ENCODE data around the gene CTNNA2. TPM values are rescaled to one million over a fixed set of nuclear protein-coding genes. Genes with fewer than 3 reads are reported as not detected.

The CTNNA2 gene
- total and polyA plus RNA-seq, 2 of the 8 experiments (the other 6 are each of a cell fraction or from before 2014, with no cell fraction given) = 3.9 to 9.0 TPM

DNA sequence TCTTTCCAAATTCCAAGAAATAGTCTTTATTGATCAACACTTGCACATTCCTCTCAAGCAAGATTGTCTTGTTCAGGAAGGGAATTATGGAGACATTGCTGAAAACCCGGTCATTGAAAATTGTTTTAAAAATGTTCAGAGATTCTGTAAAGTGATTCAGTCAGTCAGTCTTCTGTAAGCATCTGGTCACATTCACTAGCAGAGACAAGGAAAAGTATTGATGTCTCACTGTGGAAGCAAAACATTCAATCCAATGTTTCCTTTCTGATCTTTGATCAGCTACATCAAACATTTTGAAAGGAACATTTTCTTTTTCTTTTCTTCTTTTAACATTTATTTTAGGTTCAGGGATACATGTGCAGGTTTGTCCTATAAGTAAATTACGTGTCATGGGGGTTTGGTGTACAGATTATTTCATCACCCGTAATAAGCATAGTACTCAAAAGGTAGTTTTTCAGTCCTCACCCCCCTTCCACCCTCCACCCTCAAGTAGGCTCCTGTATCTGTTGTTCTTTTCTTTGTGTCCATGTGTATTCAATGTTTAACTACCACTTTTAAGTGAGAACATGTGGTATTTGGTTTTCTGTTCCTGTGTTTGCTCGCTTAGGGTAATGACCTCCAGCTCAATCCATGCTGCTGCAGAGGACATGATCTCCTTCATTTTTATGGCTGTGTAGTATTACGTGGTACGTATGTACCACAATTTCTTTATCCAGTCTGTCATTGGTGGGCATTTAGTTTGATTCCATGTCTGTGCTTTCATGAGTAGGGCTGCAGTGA lies 61.2 kb downstream of the CTNNA2 start:
- Histone ChIP-seq H3K4ac (replicated peaks; ENCODE audit: insufficient read length, low read depth, low read length) (no peak overlapping the region), H4K20me1 (replicated peaks in 1 of 2; ENCODE audit: control insufficient read depth in 1 of 2, insufficient read depth in 2 of 2, low read length in 2 of 2) (no peaks in the 10 kb centered on the region), H3K9ac (replicated peaks in 1 of 4; ENCODE audit: extremely low read depth in 1 of 4, low read depth in 3 of 4, low read length in 3 of 4) (no peak overlapping the region), H3K27me3 (replicated peaks in 1 of 4; ENCODE audit: control insufficient read depth in 3 of 4, extremely low read depth in 1 of 4, insufficient read depth in 3 of 4, low read length in 3 of 4) (no peaks in the 10 kb centered on the region), H3K18ac (ENCODE audit: extremely low read depth, low read length) (no peak overlapping the region), H2BK5ac (ENCODE audit: low read depth, low read length) (no peak overlapping the region), H3K4me1 (replicated peaks in 1 of 4; ENCODE audit: control insufficient read depth in 3 of 4, insufficient read depth in 4 of 4, low read length in 3 of 4) (no peaks in the 10 kb centered on the region), H3K79me2 (ENCODE audit: control insufficient read depth in 1 of 2, insufficient read depth in 2 of 2, low read length in 2 of 2) (no peaks in the 10 kb centered on the region), H4K8ac (ENCODE audit: extremely low read depth, insufficient read depth, low read length) (no peak overlapping the region), H4K5ac (ENCODE audit: insufficient read length, low read depth, low read length) (no peak overlapping the region), H2BK20ac (ENCODE audit: low read length) (no peak overlapping the region), H3K27ac (ENCODE audit: low read depth, low read length) (no peak overlapping the region), H2BK120ac (replicated peaks; ENCODE audit: low read depth, low read length) (no peak overlapping the region), H3K4me3 (ENCODE audit: extremely low read depth in 1 of 4, insufficient read depth in 2 of 4, low read depth in 3 of 4, low read length in 4 of 4) (no peak overlapping the region), H3K56ac (replicated peaks; ENCODE audit: insufficient read length, low read depth, low read length) (no peak overlapping the region), H3K14ac (ENCODE audit: insufficient read length) (no peak overlapping the region), H2BK12ac (ENCODE audit: low read depth, low read length) (0 out of 2 replicates have a peak overlapping the region, but pooled peaks have one; percentile 41), H3K4me2 (ENCODE audit: insufficient read depth in 1 of 2, low read depth in 2 of 2, low read length in 2 of 2) (no peak overlapping the region), H2AK5ac (ENCODE audit: low read depth, low read length) (no peak overlapping the region), H3K9me3 (ENCODE audit: insufficient read depth in 2 of 2, low read depth in 1 of 2, low read length in 1 of 2) (no peaks in the 10 kb centered on the region), H3K36me3 (ENCODE audit: control insufficient read depth in 2 of 4, insufficient read depth in 4 of 4, low read length in 3 of 4) (no peaks in the 10 kb centered on the region), H3K79me1 (ENCODE audit: low read depth, low read length) (no peaks in the 10 kb centered on the region), H4K91ac (replicated peaks; ENCODE audit: insufficient read length, low read length) (no peak overlapping the region), H3K23ac (ENCODE audit: insufficient read length) (no peak overlapping the region), H2AFZ (ENCODE audit: low read length) (no peak overlapping the region), H3K23me2 (ENCODE audit: low read depth, low read length) (no peaks in the 10 kb centered on the region), H2BK15ac (ENCODE audit: low read length) (no peak overlapping the region)
- DNase-seq (ENCODE audit: low read depth in 1 of 2, low spot score in 2 of 2) (no peak), FAIRE-seq (no peak)
- ChIA-PET POLR2A (ENCODE audit: partially characterized antibody) (no interaction called here), CTCF (ENCODE audit: partially characterized antibody) (no interaction called here)
- WGBS, 2 experiments (ENCODE audit: extremely low coverage in 1 of 2, insufficient coverage in 1 of 2, insufficient read length in 1 of 2, insufficient replicate concordance in 2 of 2, low coverage in 1 of 2, low lambda C conversion rate in 2 of 2, missing lambda C conversion rate in 1 of 2) = 90% methylated on average over 6 of the region's 6 CpGs; no CpG with 5 or more reads in 1 of the 2 experiments
- TF ChIP-seq BCL11A (IDR thresholded peaks at IDR 0.05; ENCODE audit: low read depth in 2 of 2, low read length in 2 of 2) = no peak
- TF ChIP-seq SIN3A (conservative IDR thresholded peaks at IDR 0.05 in 1 of 2, IDR thresholded peaks at IDR 0.05 in 1 of 2; ENCODE audit: low read depth in 1 of 2, low read length in 2 of 2) = no peak
- no peak for TF ChIP-seq KDM5A (IDR thresholded peaks at IDR 0.05; ENCODE audit: low read length)
- no peak for TF ChIP-seq JUN (IDR thresholded peaks at IDR 0.05; ENCODE audit: low read depth, low read length)
- no peak for TF ChIP-seq SUZ12 (IDR thresholded peaks at IDR 0.05; ENCODE audit: low read length)
- TF ChIP-seq CHD2 (IDR thresholded peaks at IDR 0.05; ENCODE audit: low read length) = no peak
- TF ChIP-seq SP1 (IDR thresholded peaks at IDR 0.05; ENCODE audit: low read depth, low read length) = no peak
- TF ChIP-seq RXRA (IDR thresholded peaks at IDR 0.05; ENCODE audit: insufficient read depth, low read depth, low read length) = no peak
- TF ChIP-seq, protein P1, sequence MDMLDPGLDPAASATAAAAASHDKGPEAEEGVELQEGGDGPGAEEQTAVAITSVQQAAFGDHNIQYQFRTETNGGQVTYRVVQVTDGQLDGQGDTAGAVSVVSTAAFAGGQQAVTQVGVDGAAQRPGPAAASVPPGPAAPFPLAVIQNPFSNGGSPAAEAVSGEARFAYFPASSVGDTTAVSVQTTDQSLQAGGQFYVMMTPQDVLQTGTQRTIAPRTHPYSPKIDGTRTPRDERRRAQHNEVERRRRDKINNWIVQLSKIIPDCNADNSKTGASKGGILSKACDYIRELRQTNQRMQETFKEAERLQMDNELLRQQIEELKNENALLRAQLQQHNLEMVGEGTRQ (IDR thresholded peaks at IDR 0.05; ENCODE audit: low read length) = no peak
- no peak for TF ChIP-seq HDAC2 (IDR thresholded peaks at IDR 0.05; ENCODE audit: borderline replicate concordance in 1 of 2, low read depth in 2 of 2, low read length in 2 of 2)
- TF ChIP-seq RAD21 (IDR thresholded peaks at IDR 0.05 in 1 of 2, conservative IDR thresholded peaks at IDR 0.05 in 1 of 2; ENCODE audit: low read depth in 2 of 2, low read length in 2 of 2) = no peak

Measured in H1 (cell line).